Fibroblast of mammary gland (primary cell): ENCODE measurements around the gene NEK4.

Experiments
- DNase-seq: peaks from one replicate; pipeline ENCODE4 v3.0.0-alpha.2; 2010; ENCODE audit warnings: low read depth
- H3K4me3 ChIP-seq: 2 replicates; pipeline ENCODE4 v1.5.1; 2011; ENCODE audit warnings: low read depth, mild to moderate bottlenecking, low read length, moderate library complexity; ENCODE audit not compliant: control insufficient read depth
- TF ChIP-seq, protein P1 (sequence below): conservative IDR thresholded peaks from 2 replicates; pipeline ENCODE4 v1.5.1; 2011; ENCODE audit warnings: low read depth, low read length, inconsistent platforms; ENCODE audit not compliant: control insufficient read depth, insufficient read depth

The NEK4 gene

GRCh38 chr3:52714335-52715302 is 56.1 kb downstream of the NEK4 start:
- DNase-seq, result no peak
- H3K4me3 ChIP-seq, result no peak overlapping the region
- TF ChIP-seq, protein P1, sequence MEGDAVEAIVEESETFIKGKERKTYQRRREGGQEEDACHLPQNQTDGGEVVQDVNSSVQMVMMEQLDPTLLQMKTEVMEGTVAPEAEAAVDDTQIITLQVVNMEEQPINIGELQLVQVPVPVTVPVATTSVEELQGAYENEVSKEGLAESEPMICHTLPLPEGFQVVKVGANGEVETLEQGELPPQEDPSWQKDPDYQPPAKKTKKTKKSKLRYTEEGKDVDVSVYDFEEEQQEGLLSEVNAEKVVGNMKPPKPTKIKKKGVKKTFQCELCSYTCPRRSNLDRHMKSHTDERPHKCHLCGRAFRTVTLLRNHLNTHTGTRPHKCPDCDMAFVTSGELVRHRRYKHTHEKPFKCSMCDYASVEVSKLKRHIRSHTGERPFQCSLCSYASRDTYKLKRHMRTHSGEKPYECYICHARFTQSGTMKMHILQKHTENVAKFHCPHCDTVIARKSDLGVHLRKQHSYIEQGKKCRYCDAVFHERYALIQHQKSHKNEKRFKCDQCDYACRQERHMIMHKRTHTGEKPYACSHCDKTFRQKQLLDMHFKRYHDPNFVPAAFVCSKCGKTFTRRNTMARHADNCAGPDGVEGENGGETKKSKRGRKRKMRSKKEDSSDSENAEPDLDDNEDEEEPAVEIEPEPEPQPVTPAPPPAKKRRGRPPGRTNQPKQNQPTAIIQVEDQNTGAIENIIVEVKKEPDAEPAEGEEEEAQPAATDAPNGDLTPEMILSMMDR, result no peak

- DNase-seq, result no peak
- TF ChIP-seq, protein P1, result no peak
- no peak overlapping the region for H3K4me3 ChIP-seq
Measured at GRCh38 chr3:52712291-52713212, 58.2 kb downstream of the NEK4 start.

DNA sequence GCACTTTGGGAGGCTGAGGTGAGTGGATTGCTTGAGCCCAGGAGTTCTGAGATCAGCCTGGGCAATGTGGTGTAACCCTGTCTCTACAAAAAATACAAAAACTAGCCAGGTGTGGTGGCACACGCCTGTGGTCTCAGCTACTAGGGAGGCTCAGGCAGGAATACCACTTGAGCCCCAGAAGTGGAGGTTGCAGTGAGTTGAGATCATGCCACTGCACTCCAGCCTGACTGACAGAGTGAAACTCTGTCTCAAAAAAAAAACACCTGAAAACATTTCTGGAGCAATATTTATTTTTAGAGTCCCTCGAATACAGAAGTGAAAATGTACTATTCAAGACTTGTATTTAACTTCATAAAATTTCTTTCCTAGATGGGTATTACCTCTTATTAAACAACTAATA is 60.2 kb downstream of the NEK4 start:
- no peak overlapping the region for H3K4me3 ChIP-seq
- no peak for DNase-seq
- TF ChIP-seq, protein P1, result no peak

GRCh38 chr3:52707585-52707984 is 63.2 kb downstream of the NEK4 start:
- TF ChIP-seq, protein P1, result no peak
- no peak for DNase-seq
- peak overlapping the region; percentile 97 for H3K4me3 ChIP-seq

DNA sequence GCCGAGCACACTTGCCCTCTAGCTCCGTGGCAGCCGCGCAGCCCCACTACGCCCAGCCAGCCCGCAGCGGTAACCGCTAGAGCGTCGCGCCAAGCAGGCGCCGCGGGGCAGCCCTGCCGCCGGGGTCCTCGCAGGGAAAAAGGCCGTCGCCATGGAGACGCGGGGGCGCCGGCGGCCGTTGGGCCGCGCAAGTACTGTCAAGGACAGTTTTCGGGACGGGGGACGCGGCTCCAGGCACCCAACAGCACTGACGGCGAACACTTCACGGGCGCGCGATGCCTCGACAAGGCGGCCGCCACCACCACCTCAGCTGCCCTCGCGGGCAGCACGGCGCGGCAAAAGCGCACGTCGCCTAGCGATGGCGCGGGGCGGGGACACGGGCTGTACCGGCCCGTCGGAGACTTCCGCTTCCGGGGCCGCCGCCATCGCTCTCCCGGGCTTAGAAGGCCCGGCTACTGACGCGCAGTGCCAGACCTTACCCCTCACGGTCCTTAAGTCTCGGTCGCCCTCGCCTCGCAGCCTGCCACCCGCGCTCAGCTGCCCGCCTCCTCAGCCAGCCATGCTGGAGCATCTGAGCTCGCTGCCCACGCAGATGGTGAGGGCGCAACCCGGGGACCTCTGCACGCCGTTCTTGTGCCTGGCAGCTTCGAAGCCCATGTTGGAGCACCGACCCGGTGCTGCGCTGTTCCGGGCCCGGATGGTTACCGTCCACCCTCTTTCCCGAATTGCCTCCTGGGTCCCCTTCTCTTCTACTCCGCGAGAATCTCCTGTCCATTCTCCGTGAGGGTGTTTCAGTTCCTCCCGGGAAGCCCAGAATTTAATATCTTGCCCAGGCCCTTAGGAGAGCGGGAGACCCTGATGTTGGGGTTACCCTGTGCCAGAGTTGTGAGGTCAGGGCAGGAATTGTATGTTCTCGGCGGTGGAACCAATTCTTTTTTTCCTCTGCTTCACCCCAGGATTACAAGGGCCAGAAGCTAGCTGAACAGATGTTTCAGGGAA is 64.8 kb downstream of the NEK4 start, which contains the start of the genes GLT8D1 and SPCS1:
Gene GLT8D1 (minus strand): TSS at position 104 of the 999 bp plus-strand sequence. CDS start 5,331 bp downstream, outside the sequence.
Gene SPCS1 (plus strand): TSS at position 419 of the 999 bp plus-strand sequence. CDS start 141 bp downstream, at position 560.
- TF ChIP-seq, protein P1, result no peak

More for the DNA sequence above, 64.8 kb downstream of the NEK4 start, which contains the start of the genes GLT8D1 and SPCS1:
- H3K4me3 ChIP-seq, result peak within 1 kb of the TSS; percentile 97
- DNase-seq, result peak; percentile 79
